ENCODE data around the gene RND2. TPM values are rescaled to one million over a fixed set of nuclear protein-coding genes. Genes with fewer than 3 reads are reported as not detected.
A peak's percentile ranks its signal among the peaks of the same experiment; 100 is the strongest.

RND2 gene
- total and polyA plus RNA-seq, 2 of the 13 experiments (the other 11 are each of a cell fraction or from before 2014, with no cell fraction given): 0.05 to 0.11 TPM

- TF ChIP-seq ZSCAN12 (CRISPR knock-in tag; IDR thresholded peaks at IDR 0.05) (no peak), YY1 (IDR thresholded peaks at IDR 0.05; ENCODE audit: insufficient read depth, insufficient replicate concordance, low read depth, low read length) (no peak), HIVEP1 (CRISPR knock-in tag; IDR thresholded peaks at IDR 0.05) (no peak; the same call in 1 of the 2 replicates), NFKBIZ (CRISPR knock-in tag; IDR thresholded peaks at IDR 0.05) (no peak), SRSF1 (optimal IDR thresholded peaks at IDR 0.05; ENCODE audit: low read depth, low read length) (no peak), SMC3 (IDR thresholded peaks at IDR 0.05; ENCODE audit: low read length) (no peak), ZXDC (CRISPR knock-in tag; IDR thresholded peaks at IDR 0.05) (no peak), ZKSCAN8 (CRISPR knock-in tag; IDR thresholded peaks at IDR 0.05; ENCODE audit: borderline replicate concordance) (no peak), ZNF816 (CRISPR knock-in tag; IDR thresholded peaks at IDR 0.05; ENCODE audit: borderline replicate concordance) (peak; percentile 55; the same call in 1 of the 2 replicates), ELF3 (CRISPR knock-in tag; IDR thresholded peaks at IDR 0.05) (no peak), ZNF609 (CRISPR knock-in tag; IDR thresholded peaks at IDR 0.05; ENCODE audit: borderline replicate concordance) (0 out of 2 replicates have a peak, but pooled peaks have one; percentile 8)
These were observed 45.3 kb upstream of the RND2 start, which contains the start of gene PTGES3L (continued) for GRCh38 chr17:42979511-42980273.

All from HepG2 (cell line).